Eye (tissue), 1 donor: ENCODE results near the gene EIF3L.
A peak's percentile ranks its signal among the peaks of the same experiment; 100 is the strongest.

ENCODE experiments used
- DNase-seq: peaks from one replicate; pipeline ENCODE4 v3.0.0-alpha.2; 2015

Gene EIF3L

DNA sequence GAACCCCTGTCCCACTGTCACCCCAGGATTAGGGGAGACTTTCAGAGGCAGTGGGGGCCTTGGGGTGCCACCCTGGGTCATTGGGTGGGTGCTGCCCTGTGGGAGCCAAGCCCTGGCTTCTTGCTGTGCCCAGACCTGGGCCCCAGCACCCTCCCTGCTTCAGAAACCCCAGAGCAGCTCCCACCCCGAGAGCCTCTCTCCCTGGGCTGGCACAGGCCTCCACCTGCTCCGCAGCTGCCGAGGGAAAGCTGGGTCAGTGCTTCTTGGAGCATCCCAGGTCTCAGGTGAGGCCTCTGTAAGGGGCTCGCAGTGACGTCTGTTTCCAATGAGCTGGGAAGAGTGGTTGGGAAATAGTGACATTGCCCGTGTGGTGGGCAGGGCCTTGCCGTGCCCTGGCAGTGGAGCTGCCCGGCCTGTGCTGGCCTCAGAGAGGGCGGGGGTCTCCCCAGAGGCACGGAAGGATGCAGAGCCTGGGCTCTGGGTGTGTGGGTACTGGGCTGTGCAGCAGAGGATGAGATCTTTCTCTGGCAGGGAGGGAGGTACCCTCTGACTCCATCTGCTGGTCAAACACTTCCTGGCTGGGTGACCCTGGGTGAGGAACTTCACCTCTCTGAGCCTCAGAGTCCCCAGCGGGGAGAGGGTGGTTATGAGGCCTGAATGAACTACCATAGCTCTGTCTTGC, 81.2 kb downstream of the EIF3L start:
- no peak for DNase-seq

DNA sequence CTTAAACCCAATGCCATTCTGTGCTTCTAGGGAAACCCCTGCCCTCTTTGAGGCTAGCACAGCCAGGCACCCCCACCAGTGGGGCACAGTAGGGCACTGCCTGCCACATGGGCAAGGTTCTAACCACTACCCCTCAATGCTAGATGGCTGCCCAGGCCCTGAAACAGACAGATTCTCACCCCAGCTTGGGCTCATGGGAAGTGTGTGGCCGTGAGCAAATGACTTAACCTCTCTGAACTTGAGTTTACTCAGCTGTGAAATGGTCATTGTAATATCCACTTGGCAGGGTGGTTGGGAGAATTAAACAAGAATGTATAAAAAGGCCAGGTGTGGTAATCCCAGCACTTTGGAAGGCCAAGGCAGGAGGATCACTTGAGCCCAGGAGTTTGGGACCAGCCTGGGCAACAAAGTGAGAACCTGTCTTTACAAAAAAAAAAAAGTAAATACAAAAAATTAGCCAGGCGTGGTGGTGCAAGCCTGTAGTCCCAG, 81.8 kb downstream of the EIF3L start:
- DNase-seq, result no peak

DNA sequence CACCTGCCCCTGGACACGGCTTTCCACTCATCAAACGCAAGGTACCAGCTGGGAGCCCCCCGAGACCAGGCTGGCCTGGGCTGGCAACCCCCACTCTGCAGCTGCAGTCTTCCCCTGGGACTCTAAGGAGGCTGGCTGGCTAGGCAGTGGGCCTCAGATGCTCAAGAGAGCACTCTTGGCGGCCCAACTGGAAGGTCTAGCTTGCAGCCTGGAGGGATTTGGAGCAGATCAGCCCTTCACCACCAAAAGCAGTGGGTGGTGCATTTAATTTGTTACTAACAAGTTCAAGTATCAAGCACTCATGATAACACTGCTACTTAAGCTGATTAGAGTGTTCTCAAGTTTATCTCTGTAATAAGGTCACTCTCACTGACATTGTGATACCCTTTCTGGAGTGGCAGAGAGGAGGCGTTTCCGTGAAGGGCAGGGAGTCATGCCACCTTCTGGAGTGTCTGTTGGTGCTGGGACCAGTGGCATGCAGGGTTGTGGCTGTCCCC, 82.7 kb downstream of the EIF3L start:
- DNase-seq, result no peak

DNA sequence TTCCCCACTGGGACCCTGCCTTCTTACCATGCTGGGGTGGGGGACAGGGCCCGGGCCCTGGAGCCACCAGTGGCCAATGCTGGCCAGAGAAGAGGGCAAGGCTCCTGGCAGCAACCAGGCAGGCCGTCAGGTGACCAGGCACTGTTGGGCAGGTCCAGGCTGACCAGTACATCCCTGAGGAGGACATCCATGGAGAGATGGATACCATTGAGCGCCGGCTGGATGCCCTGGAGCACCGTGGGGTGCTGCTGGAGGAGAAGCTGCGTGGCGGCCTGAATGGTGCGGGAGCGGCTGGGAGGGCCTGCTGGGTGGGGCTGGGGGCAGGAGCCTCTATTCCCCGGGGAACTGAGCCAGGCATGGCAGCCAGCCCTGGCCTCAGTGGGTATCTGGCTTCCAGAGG, 83.2 kb downstream of the EIF3L start:
- DNase-seq, result no peak

DNA sequence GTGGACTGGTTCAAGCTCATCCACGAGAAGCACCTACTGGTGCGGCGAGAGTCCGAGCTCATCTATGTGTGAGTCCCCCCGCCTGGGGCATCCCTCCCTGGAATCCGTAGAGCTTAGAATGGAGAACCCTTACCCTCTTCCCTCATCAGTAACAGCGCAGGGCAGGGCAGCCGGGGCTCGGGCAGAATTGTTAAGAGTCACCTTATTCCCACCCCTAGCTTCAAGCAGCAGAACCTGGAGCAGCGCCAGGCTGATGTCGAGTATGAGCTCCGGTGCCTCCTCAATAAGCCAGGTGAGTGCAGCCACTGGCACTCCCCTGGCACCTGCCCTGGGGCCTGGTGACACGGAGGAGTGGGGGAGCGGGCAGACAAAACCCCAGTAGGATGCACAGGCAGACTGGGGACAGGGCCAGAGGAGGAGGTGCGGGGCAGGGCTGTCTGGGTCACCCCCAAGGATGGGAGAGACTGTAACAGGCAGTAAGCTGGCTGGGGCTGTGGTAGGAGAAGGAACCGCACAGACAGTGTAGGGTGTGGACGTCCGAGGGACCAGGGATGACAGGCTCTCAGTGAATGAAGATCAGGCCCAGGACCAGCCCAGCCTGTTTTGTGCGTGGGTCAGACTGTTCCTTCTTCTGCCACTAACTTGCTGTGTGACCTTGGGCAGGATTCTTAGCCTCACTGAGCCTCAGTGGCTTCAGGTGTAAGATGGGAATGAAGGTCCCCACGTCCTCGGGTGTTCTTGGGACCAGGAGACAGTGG, 83.8 kb downstream of the EIF3L start:
- no peak for DNase-seq

DNA sequence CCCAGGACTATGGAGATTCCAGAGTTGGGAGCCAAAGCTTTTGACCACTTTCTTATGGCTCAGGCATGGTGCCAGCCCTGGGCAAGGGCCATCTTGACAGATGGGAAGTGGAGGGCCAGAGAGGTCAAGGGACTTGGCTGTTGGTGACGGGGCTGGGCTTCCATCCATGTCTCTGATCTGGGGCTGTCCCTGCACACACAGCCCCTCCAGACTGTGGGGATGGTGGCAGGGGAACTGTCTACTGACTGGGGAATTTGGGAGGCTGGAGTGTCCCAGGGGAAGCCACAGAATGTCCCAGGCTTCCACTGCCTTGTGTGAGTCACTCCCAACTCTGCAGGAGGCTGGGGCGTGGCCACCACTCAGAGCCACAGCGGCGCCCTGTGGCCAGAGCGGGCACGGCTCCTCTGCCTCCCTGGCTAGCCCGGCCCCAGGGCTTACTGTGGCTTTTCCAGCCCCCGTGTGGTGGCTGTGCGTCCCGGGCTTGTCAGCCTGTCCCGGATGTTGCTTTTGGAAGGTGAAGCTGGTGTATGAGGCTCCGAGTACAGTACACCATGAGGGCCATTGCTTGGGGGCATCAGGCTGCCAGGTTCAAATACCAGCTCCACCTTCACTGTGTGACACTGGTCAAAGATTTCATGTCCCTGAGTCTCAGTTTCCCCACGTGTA, 84.6 kb downstream of the EIF3L start:
- peak; percentile 87 for DNase-seq
